OCI-LY3 (cell line): ENCODE results near the gene HDAC7.

Source experiments
- H2AFZ ChIP-seq: fragments of 200-600, 300-600 bp; shearing (Covaris generic); 2 replicates; pipeline ENCODE4 v1.6.0; 2014; ENCODE audit warnings: antibody characterized with exemption, low read depth, low read length
- H3K27ac ChIP-seq: fragments of 200-600, 300-600 bp; sonication (generic); 2 replicates; pipeline ENCODE4 v1.5.1; 2014; ENCODE audit warnings: mild to moderate bottlenecking, low read length, moderate library complexity, mixed read lengths
- H3K27me3 ChIP-seq: fragments of 200-600, 300-600 bp; sonication (generic); 2 replicates; pipeline ENCODE4 v1.6.1; 2014; ENCODE audit warnings: low read depth, low read length, mixed read lengths
- H3K36me3 ChIP-seq: fragments of 200-600, 300-600 bp; sonication (generic); replicated peaks from 2 replicates; pipeline ENCODE3; 2014; ENCODE audit warnings: low read depth, low read length, mixed read lengths
- H3K4me1 ChIP-seq: fragments of 300-600, 200-600 bp; sonication (generic); 2 replicates; pipeline ENCODE4 v1.6.1; 2014; ENCODE audit warnings: low read length, mixed read lengths
- H3K4me2 ChIP-seq: fragments of 200-600, 300-600 bp; sonication (generic); 2 replicates; pipeline ENCODE4 v1.6.1; 2014; ENCODE audit warnings: low read length, mixed read lengths
- H3K4me3 ChIP-seq: fragments of 300-600, 200-600 bp; sonication (generic); 2 replicates; pipeline ENCODE4 v1.5.1; 2014; ENCODE audit warnings: antibody characterized with exemption, mild to moderate bottlenecking, low read length, moderate library complexity
- H3K79me2 ChIP-seq: fragments of 300-600, 200-600 bp; shearing (Covaris generic); 2 replicates; pipeline ENCODE4 v1.6.1; 2014; ENCODE audit warnings: mild to moderate bottlenecking, low read length, mixed read lengths
- H3K9ac ChIP-seq: fragments of 300-600, 200-600 bp; shearing (Covaris generic); 2 replicates; pipeline ENCODE4 v1.6.0; 2014; ENCODE audit warnings: mild to moderate bottlenecking, low read length, moderate library complexity
- H3K9me3 ChIP-seq: fragments of 200-600, 300-600 bp; shearing (Covaris generic); 2 replicates; pipeline ENCODE4 v1.6.1; 2014; ENCODE audit warnings: low read length, mixed read lengths; ENCODE audit not compliant: insufficient read depth
- H4K20me1 ChIP-seq: fragments of 200-600, 300-600 bp; sonication (generic); 2 replicates; pipeline ENCODE4 v1.6.1; 2016; ENCODE audit warnings: low read length, mixed read lengths; ENCODE audit not compliant: insufficient read depth
- EZH2phosphoT487 ChIP-seq: fragments of 200-600 bp; shearing (Covaris generic); IDR thresholded peaks from 2 replicates; pipeline ENCODE4 v1.6.1; 2018; ENCODE audit warnings: antibody characterized with exemption, mixed run types, low read depth
- TF ChIP-seq, protein P1 (sequence below): fragments of 200-600, 300-600 bp; sonication (generic); IDR thresholded peaks from 2 replicates; pipeline ENCODE4 v1.5.1; 2014; ENCODE audit warnings: antibody characterized with exemption, low read length, low read depth

Gene HDAC7

DNA sequence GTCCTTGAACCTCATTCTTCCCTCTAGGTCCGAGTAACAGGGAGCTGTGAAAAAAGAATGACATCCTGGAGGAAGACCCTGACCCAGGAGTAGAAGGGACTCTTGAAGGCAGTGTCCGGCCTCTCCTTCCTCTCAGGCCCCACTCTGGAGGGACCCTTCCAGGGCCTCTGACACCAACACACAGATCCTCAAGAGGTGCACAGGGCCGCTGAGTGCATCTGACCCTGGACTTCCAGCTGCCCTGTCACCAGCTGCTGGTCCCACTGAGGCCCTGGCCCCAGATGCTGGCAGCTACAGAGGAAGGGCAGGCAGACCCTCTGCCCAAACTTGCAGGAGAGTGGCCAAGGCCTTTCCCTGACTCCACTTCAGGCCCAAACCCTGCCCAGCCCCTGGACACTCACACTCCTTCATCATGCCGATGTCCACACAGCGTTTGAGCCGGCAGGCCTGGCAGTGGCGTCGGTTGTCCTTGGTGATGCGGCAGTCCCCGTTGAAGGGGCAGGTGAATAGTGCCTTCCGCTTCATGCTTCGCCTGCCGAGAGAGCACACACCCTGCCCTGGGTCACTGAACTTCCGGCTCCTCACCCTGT lies 45.0 kb upstream of the HDAC7 start:
- Histone ChIP-seq H3K9ac (no peak overlapping the region), H3K4me1 (peaks cover 21% of the 10 kb centered on the region), H2AFZ (no peak overlapping the region), H3K9me3 (no peaks in the 10 kb centered on the region), H3K27ac (no peak overlapping the region), H4K20me1 (no peaks in the 10 kb centered on the region), H3K4me2 (no peak overlapping the region), H3K79me2 (no peaks in the 10 kb centered on the region), H3K36me3 (no peaks in the 10 kb centered on the region), H3K27me3 (peaks cover 11% of the 10 kb centered on the region), H3K4me3 (no peak overlapping the region)
- TF ChIP-seq, protein P1, sequence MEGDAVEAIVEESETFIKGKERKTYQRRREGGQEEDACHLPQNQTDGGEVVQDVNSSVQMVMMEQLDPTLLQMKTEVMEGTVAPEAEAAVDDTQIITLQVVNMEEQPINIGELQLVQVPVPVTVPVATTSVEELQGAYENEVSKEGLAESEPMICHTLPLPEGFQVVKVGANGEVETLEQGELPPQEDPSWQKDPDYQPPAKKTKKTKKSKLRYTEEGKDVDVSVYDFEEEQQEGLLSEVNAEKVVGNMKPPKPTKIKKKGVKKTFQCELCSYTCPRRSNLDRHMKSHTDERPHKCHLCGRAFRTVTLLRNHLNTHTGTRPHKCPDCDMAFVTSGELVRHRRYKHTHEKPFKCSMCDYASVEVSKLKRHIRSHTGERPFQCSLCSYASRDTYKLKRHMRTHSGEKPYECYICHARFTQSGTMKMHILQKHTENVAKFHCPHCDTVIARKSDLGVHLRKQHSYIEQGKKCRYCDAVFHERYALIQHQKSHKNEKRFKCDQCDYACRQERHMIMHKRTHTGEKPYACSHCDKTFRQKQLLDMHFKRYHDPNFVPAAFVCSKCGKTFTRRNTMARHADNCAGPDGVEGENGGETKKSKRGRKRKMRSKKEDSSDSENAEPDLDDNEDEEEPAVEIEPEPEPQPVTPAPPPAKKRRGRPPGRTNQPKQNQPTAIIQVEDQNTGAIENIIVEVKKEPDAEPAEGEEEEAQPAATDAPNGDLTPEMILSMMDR: no peak
- TF ChIP-seq EZH2phosphoT487: no peak

DNA sequence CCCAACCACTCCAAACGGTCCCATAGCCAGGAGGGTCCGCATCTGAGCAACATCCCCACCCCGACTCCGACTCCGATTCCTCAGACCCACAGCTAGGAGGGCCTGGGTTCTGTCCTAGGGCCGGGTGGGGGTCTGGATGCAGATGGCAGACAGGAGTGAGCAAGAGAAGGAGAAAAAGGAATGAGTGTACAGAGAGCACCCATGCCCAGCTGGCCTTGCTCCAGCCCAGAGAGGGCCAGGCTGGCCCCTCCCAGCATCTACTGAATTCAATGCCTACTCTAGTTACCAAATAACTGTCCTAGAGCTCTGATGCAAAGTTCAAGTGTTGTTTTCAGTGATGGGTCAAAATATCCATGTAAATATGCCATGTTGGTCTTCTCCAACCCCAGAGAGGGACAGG lies 44.3 kb upstream of the HDAC7 start:
- Histone ChIP-seq H3K27ac (no peak overlapping the region), H3K4me1 (peaks cover 14% of the 10 kb centered on the region), H3K4me3 (no peak overlapping the region), H4K20me1 (no peaks in the 10 kb centered on the region), H3K79me2 (no peaks in the 10 kb centered on the region), H3K27me3 (peaks cover 7% of the 10 kb centered on the region; the same call in 1 of the 2 replicates), H3K9ac (no peak overlapping the region), H3K9me3 (no peaks in the 10 kb centered on the region), H2AFZ (no peak overlapping the region), H3K36me3 (no peaks in the 10 kb centered on the region), H3K4me2 (no peak overlapping the region)
- TF ChIP-seq EZH2phosphoT487: no peak
- TF ChIP-seq, protein P1: no peak

DNA sequence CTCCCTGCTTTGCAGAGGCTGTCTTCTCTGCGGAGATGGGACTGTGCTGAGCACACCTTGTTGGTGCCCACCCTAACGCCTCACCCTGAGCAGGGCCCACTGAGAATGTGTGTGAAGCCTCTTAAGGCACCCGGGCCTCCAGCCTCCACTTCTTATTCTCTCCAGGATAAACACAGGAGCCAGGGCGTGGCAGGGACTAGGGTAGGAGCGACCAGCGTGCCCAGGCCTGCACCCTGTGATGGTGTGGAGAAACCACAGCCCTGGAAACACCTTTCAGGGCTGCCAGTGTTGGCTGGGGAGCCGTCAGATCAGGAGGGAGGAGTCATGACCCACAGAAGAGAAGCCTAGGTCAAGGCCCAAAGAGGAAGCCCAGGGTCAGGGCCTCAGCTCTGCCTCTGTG lies 43.8 kb upstream of the HDAC7 start:
- Histone ChIP-seq H3K9ac (no peak overlapping the region), H3K79me2 (no peaks in the 10 kb centered on the region), H4K20me1 (no peaks in the 10 kb centered on the region), H3K27ac (no peak overlapping the region), H3K4me3 (no peak overlapping the region), H3K36me3 (no peaks in the 10 kb centered on the region), H3K9me3 (no peaks in the 10 kb centered on the region), H3K27me3 (peaks cover 7% of the 10 kb centered on the region; the same call in 1 of the 2 replicates), H3K4me1 (peaks cover 9% of the 10 kb centered on the region), H3K4me2 (no peak overlapping the region), H2AFZ (no peak overlapping the region)
- no peak for TF ChIP-seq EZH2phosphoT487

DNA sequence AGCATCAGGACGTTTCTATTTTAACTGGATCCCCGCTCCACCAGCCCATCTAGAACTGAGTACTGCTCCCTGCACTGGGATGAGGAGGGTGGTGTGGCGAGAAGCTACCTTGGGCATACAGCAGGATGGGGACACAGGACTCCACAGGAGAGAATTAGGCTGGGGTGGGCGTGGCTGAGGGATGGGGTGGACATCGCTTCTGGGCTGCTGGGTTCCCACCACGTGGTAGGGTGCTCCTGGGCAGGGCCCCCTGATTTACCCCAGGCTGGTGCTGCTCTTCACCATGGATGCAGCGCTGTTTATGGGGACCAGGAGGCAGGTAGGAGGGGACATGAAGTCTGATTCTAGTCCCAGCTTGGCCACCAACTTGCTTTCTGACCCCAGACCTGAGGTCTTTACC lies 43.2 kb upstream of the HDAC7 start:
- peaks cover 3% of the 10 kb centered on the region for H3K4me1 ChIP-seq
- no peak overlapping the region for H3K27ac ChIP-seq
- no peak overlapping the region for H3K4me3 ChIP-seq
- H3K4me2 ChIP-seq: no peak overlapping the region
- H2AFZ ChIP-seq: no peak overlapping the region
- TF ChIP-seq EZH2phosphoT487: no peak
- no peaks in the 10 kb centered on the region for H3K9me3 ChIP-seq
- no peaks in the 10 kb centered on the region for H3K36me3 ChIP-seq
- H3K27me3 ChIP-seq: peaks cover 11% of the 10 kb centered on the region; the same call in 1 of the 2 replicates
- no peaks in the 10 kb centered on the region for H3K79me2 ChIP-seq
- no peaks in the 10 kb centered on the region for H4K20me1 ChIP-seq
- no peak overlapping the region for H3K9ac ChIP-seq

DNA sequence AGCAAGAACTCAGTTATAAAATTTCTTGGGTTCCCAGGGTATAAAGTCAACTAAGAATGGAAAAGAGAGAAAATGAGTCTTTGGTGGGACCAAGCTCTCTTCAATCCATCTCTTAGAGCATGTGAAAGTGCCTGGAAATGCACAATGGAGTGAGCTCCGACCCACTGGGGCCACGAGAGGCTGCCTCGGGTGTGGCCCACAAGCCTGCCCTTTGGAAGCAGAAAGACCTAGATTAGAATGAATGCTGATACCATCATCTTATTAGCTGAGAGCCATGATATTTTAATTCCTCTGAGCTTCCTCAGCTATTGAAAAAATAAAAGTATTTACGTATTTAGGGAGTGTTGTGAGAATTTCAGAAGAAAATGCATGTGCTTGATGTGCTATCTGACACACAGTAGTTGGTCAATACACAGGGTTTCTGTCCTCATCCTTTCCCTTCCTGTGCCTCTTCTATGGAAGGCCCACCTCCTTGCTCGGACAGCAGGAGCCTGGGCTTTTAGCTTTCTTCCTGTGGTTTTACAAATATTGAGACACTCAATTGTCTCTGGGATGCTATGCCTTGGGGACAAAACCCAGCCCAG lies 42.6 kb upstream of the HDAC7 start:
- TF ChIP-seq EZH2phosphoT487: no peak
- TF ChIP-seq, protein P1: no peak
- H3K79me2 ChIP-seq: no peaks in the 10 kb centered on the region
- H3K27me3 ChIP-seq: peaks cover 11% of the 10 kb centered on the region; the same call in 1 of the 2 replicates
- no peak overlapping the region for H3K4me3 ChIP-seq
- no peaks in the 10 kb centered on the region for H3K4me1 ChIP-seq
- H3K27ac ChIP-seq: no peak overlapping the region
- H3K9ac ChIP-seq: no peak overlapping the region
- H3K4me2 ChIP-seq: no peak overlapping the region
- H4K20me1 ChIP-seq: no peaks in the 10 kb centered on the region
- no peaks in the 10 kb centered on the region for H3K9me3 ChIP-seq
- no peaks in the 10 kb centered on the region for H3K36me3 ChIP-seq
- H2AFZ ChIP-seq: no peak overlapping the region
